Lower leg skin (tissue), 3 donors: Measurements from ENCODE around the gene FGD4.

Experiments used
- POLR2A ChIP-seq, 2 donors: fragments of 450-650 bp; IDR thresholded peaks; one replicate each; pipeline ENCODE4 v1.6.1; 2016 to 2017; ENCODE audit warnings: antibody characterized with exemption in 2 of 2, mild to moderate bottlenecking in 1 of 2, moderate library complexity in 1 of 2
- TF ChIP-seq, protein P1 (sequence below), 3 donors: fragments of 450-650 bp; IDR thresholded peaks; one replicate each; pipeline ENCODE4 v1.5.1; 2016; ENCODE audit warnings: antibody characterized with exemption in 3 of 3, mild to moderate bottlenecking in 3 of 3, moderate library complexity in 2 of 3

DNA sequence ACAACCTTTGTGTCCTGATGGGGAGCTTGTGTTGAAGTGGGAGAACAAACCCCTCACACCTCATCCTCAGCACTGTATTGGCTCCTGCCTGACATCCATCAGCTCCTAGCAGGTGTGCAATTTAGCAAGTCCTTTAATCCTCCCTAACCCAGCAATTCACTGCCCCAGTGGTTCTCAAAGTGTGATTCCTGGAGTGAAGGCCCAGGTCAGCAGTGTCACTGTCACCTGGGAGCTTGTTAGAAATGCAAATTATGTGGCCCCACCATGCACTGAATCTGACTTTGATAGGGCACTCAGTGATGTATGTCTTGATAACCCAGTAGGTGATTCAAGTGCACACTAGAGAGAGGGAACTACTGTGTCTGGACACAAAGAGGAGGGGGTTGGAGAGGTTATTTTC, 133.6 kb downstream of the FGD4 start:
- TF ChIP-seq, protein P1, sequence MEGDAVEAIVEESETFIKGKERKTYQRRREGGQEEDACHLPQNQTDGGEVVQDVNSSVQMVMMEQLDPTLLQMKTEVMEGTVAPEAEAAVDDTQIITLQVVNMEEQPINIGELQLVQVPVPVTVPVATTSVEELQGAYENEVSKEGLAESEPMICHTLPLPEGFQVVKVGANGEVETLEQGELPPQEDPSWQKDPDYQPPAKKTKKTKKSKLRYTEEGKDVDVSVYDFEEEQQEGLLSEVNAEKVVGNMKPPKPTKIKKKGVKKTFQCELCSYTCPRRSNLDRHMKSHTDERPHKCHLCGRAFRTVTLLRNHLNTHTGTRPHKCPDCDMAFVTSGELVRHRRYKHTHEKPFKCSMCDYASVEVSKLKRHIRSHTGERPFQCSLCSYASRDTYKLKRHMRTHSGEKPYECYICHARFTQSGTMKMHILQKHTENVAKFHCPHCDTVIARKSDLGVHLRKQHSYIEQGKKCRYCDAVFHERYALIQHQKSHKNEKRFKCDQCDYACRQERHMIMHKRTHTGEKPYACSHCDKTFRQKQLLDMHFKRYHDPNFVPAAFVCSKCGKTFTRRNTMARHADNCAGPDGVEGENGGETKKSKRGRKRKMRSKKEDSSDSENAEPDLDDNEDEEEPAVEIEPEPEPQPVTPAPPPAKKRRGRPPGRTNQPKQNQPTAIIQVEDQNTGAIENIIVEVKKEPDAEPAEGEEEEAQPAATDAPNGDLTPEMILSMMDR (IDR thresholded peaks at IDR 0.05) = no peak
- no peak for TF ChIP-seq POLR2A (IDR thresholded peaks at IDR 0.05)
